Natural killer cell treated with Interleukin-12 subunit alpha and Interleukin-12 subunit beta and Interleukin-15 and Interleukin-18, amount 100 ng/mL, for 72 hours (primary cell): Measurements from ENCODE around the gene DPEP1. TPM values are rescaled to one million over a fixed set of nuclear protein-coding genes. Genes with fewer than 3 reads are reported as not detected.
"Not testable (repeated sequence)": the region's sequence is repeated elsewhere in the genome, so short reads cannot be mapped to it uniquely, and the experiment has no call there.

ENCODE experiments used
- ATAC-seq, 2 donors: fragments of 150-1000 bp; cut with Tn5 transposase in 1 of 2; sonication (Bioruptor Pico), chemical (Tn5 transposase) in 1 of 2; 2 replicates each; pipeline ENCODE4 v1.10.0; 2021
- DNase-seq: peaks from one replicate; pipeline ENCODE4 v3.0.0; 2022; ENCODE audit warnings: low spot score
- H3K27ac Mint-ChIP-seq, 2 donors: 1 replicate in 1 of 2; 2 replicates in 1 of 2; pipeline ENCODE4 v1.8.0; 2022; ENCODE audit warnings: mixed read lengths in 2 of 2, mild to moderate bottlenecking in 1 of 2, moderate library complexity in 1 of 2
- H3K27me3 Mint-ChIP-seq, 2 donors: 1 replicate in 1 of 2; 2 replicates in 1 of 2; pipeline ENCODE4 v1.8.0; 2022; ENCODE audit warnings: mixed read lengths in 2 of 2
- H3K36me3 Mint-ChIP-seq: one replicate; pipeline ENCODE4 v1.8.0; 2022; ENCODE audit warnings: mixed read lengths
- H3K4me1 Mint-ChIP-seq, 2 donors: 1 replicate in 1 of 2; 2 replicates in 1 of 2; pipeline ENCODE4 v1.8.0; 2022; ENCODE audit warnings: low read depth in 2 of 2, mixed read lengths in 2 of 2, mild to moderate bottlenecking in 1 of 2
- H3K4me3 Mint-ChIP-seq: one replicate; pipeline ENCODE4 v1.8.0; 2022; ENCODE audit warnings: mixed read lengths
- H3K9me3 Mint-ChIP-seq: 2 replicates; pipeline ENCODE4 v1.8.0; 2022; ENCODE audit warnings: mixed read lengths
- total RNA-seq, 2 donors: library from RNA; stranded (reverse); gene quantifications; one replicate each; pipeline ENCODE4 v1.2.3, GENCODE V29; 2022

DPEP1 gene
- total RNA-seq, 2 donors from 2014 or later: not detected

GRCh38 chr16:89668790-89669158 lies 55.3 kb downstream of the DPEP1 start:
- Mint-ChIP-seq H3K4me3 (no peak overlapping the region), H3K27ac (no peak overlapping the region), H3K27me3 (no peaks in the 10 kb centered on the region), H3K4me1 (no peaks in the 10 kb centered on the region), H3K36me3 (no peaks in the 10 kb centered on the region), H3K9me3 (no peaks in the 10 kb centered on the region)
- no peak for DNase-seq
- no peak for ATAC-seq

- Mint-ChIP-seq H3K36me3 (no peaks in the 10 kb centered on the region), H3K9me3 (no peaks in the 10 kb centered on the region), H3K27ac (no peak overlapping the region), H3K4me1 (no peaks in the 10 kb centered on the region), H3K27me3 (no peaks in the 10 kb centered on the region), H3K4me3 (no peak overlapping the region)
- DNase-seq (no peak), ATAC-seq (no peak)
Measured at GRCh38 chr16:89669755-89670154, 56.3 kb downstream of the DPEP1 start.

GRCh38 chr16:89670496-89671431 lies 57.3 kb downstream of the DPEP1 start:
- Mint-ChIP-seq H3K9me3 (no peaks in the 10 kb centered on the region), H3K27ac (no peak overlapping the region), H3K4me3 (no peak overlapping the region), H3K4me1 (no peaks in the 10 kb centered on the region), H3K27me3 (no peaks in the 10 kb centered on the region), H3K36me3 (no peaks in the 10 kb centered on the region)
- peak; percentile 39 for DNase-seq
- no peak for ATAC-seq

- not testable (repeated sequence) for H3K4me3 Mint-ChIP-seq, H3K4me1 Mint-ChIP-seq, ATAC-seq, H3K27ac Mint-ChIP-seq, H3K27me3 Mint-ChIP-seq, H3K9me3 Mint-ChIP-seq, H3K36me3 Mint-ChIP-seq
- DNase-seq: peak; percentile 8
Measured at GRCh38 chr16:89671565-89671964, 58.1 kb downstream of the DPEP1 start.

- no peak for ATAC-seq
- Mint-ChIP-seq H3K27ac (no peak overlapping the region), H3K9me3 (no peaks in the 10 kb centered on the region), H3K36me3 (no peaks in the 10 kb centered on the region), H3K4me1 (no peaks in the 10 kb centered on the region), H3K4me3 (no peak overlapping the region), H3K27me3 (no peaks in the 10 kb centered on the region)
- DNase-seq: peak; percentile 8
Measured at GRCh38 chr16:89672177-89672941, 58.9 kb downstream of the DPEP1 start.

GRCh38 chr16:89678258-89678657 lies 64.8 kb downstream of the DPEP1 start:
- H3K4me3 Mint-ChIP-seq: no peak overlapping the region
- no peaks in the 10 kb centered on the region for H3K9me3 Mint-ChIP-seq
- H3K36me3 Mint-ChIP-seq: no peaks in the 10 kb centered on the region
- DNase-seq: no peak
- ATAC-seq: no peak
- no peaks in the 10 kb centered on the region for H3K27me3 Mint-ChIP-seq
- H3K4me1 Mint-ChIP-seq: no peaks in the 10 kb centered on the region
- H3K27ac Mint-ChIP-seq: no peak overlapping the region

GRCh38 chr16:89685916-89686315 lies 72.5 kb downstream of the DPEP1 start:
- H3K4me1 Mint-ChIP-seq: peaks cover 10 to 12% of the 10 kb centered on the region in 2 donors
- peak overlapping the region; percentile 51 for H3K4me3 Mint-ChIP-seq
- no peak for DNase-seq
- no peaks in the 10 kb centered on the region for H3K9me3 Mint-ChIP-seq
- no peaks in the 10 kb centered on the region for H3K36me3 Mint-ChIP-seq
- no peaks in the 10 kb centered on the region for H3K27me3 Mint-ChIP-seq
- ATAC-seq: no peak
- H3K27ac Mint-ChIP-seq: peak overlapping the region in 1 of 2 donors; percentile 83

GRCh38 chr16:89686520-89687091 lies 73.2 kb downstream of the DPEP1 start, which contains the start of gene CDK10:
Gene CDK10 (plus strand): TSS chr16:89686689. CDS start chr16:89686711, 22 bp downstream.
- peak; percentile 95 for ATAC-seq
- Mint-ChIP-seq H3K4me3 (peak within 1 kb of the TSS; percentile 87), H3K4me1 (peaks cover 10 to 12% of the 10 kb centered on the region in 2 donors), H3K9me3 (no peaks in the 10 kb centered on the region), H3K36me3 (no peaks in the 10 kb centered on the region), H3K27me3 (no peaks in the 10 kb centered on the region), H3K27ac (peak within 1 kb of the TSS; percentile 83 to 88)
- peak; percentile 91 for DNase-seq

- DNase-seq: peak; percentile 1
- no peaks in the 10 kb centered on the region for H3K36me3 Mint-ChIP-seq
- peak overlapping the region; percentile 87 for H3K4me3 Mint-ChIP-seq
- H3K4me1 Mint-ChIP-seq: peaks cover 10 to 12% of the 10 kb centered on the region in 2 donors
- peak; percentile 20 to 37 for ATAC-seq
- no peaks in the 10 kb centered on the region for H3K27me3 Mint-ChIP-seq
- peak overlapping the region; percentile 83 to 84 for H3K27ac Mint-ChIP-seq
- H3K9me3 Mint-ChIP-seq: no peaks in the 10 kb centered on the region
Measured at GRCh38 chr16:89687092-89687940, 73.9 kb downstream of the DPEP1 start.

Other genes with a start within 250 kb of the DPEP1 start
- 100 to 1,000 TPM; 197 to 320 TPM for gene ANKRD11, start 123.1 kb upstream of the DPEP1 start, total RNA-seq
- 100 to 1,000 TPM in 1 of 2 donors, 10 to 100 TPM in 1; 88.6 to 188 TPM for gene SPG7, start 105.2 kb upstream of the DPEP1 start, total RNA-seq
- gene RPL13, start 53.0 kb upstream of the DPEP1 start, total RNA-seq: 1,000 to 10,000 TPM; 1,294 to 1,944 TPM
- 1 to 10 TPM in 1 of 2 donors, under 1 TPM in 1; 0.81 to 4.2 TPM for gene CPNE7, start 37.9 kb upstream of the DPEP1 start, total RNA-seq
- 100 to 1,000 TPM in 1 of 2 donors, 10 to 100 TPM in 1; 92.8 to 146 TPM for gene CHMP1A, start 44.1 kb downstream of the DPEP1 start, total RNA-seq
- 10 to 100 TPM in 1 of 2 donors, 1 to 10 TPM in 1; 9.3 to 19.1 TPM for gene SPATA33, start 44.2 kb downstream of the DPEP1 start, total RNA-seq
- 100 to 1,000 TPM in 1 of 2 donors, 10 to 100 TPM in 1; 60.8 to 115 TPM for gene CDK10, start 73.0 kb downstream of the DPEP1 start, total RNA-seq
- gene SPATA2L, start 88.1 kb downstream of the DPEP1 start, total RNA-seq: 1 to 10 TPM; 6.8 to 8.4 TPM
- gene VPS9D1, start 107.3 kb downstream of the DPEP1 start, total RNA-seq: 10 to 100 TPM in 1 of 2 donors, 1 to 10 TPM in 1; 9.0 to 11.0 TPM
- 10 to 100 TPM; 36.0 to 72.1 TPM for gene ZNF276, start 107.9 kb downstream of the DPEP1 start, total RNA-seq
- gene FANCA, start 203.0 kb downstream of the DPEP1 start, total RNA-seq: 100 to 1,000 TPM in 1 of 2 donors, 10 to 100 TPM in 1; 77.5 to 364 TPM
- 1 to 10 TPM; 2.5 to 3.9 TPM for gene SPIRE2, start 214.8 kb downstream of the DPEP1 start, total RNA-seq